Ovary (tissue), 3 donors: ENCODE measurements around the gene LTO1.

Experiments used
- EP300 ChIP-seq: sonication (generic); formaldehyde crosslinking; IDR thresholded peaks from one replicate; pipeline ENCODE4 v1.6.1; 2017; ENCODE audit warnings: antibody characterized with exemption
- POLR2A ChIP-seq: fragments of 450-650 bp; IDR thresholded peaks from one replicate; pipeline ENCODE4 v1.6.1; 2017; ENCODE audit warnings: antibody characterized with exemption, mild to moderate bottlenecking, moderate library complexity
- TF ChIP-seq, protein P1 (sequence below), 3 donors: fragments of 450-650 bp in 2 of 3; fragments of 200-600 bp in 1 of 3; IDR thresholded peaks; one replicate each; pipeline versions ENCODE4 v1.5.1 to v1.8.0; 2016 to 2022; ENCODE audit warnings: antibody characterized with exemption in 3 of 3, mild to moderate bottlenecking in 1 of 3
- donor health status: DM: no; HTN: no; CAD: no.

GRCh38 chr11:69639831-69640230 lies 35.3 kb downstream of the LTO1 start:
- TF ChIP-seq, protein P1, sequence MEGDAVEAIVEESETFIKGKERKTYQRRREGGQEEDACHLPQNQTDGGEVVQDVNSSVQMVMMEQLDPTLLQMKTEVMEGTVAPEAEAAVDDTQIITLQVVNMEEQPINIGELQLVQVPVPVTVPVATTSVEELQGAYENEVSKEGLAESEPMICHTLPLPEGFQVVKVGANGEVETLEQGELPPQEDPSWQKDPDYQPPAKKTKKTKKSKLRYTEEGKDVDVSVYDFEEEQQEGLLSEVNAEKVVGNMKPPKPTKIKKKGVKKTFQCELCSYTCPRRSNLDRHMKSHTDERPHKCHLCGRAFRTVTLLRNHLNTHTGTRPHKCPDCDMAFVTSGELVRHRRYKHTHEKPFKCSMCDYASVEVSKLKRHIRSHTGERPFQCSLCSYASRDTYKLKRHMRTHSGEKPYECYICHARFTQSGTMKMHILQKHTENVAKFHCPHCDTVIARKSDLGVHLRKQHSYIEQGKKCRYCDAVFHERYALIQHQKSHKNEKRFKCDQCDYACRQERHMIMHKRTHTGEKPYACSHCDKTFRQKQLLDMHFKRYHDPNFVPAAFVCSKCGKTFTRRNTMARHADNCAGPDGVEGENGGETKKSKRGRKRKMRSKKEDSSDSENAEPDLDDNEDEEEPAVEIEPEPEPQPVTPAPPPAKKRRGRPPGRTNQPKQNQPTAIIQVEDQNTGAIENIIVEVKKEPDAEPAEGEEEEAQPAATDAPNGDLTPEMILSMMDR (IDR thresholded peaks at IDR 0.05) = no peak
- TF ChIP-seq POLR2A (no peak), EP300 (no peak)
